ENCODE results near the gene MSMP. TPM values are rescaled to one million over a fixed set of nuclear protein-coding genes. Genes with fewer than 3 reads are reported as not detected.

The MSMP gene
- total and polyA plus RNA-seq, 9 of the 15 experiments (the other 6 are each of a cell fraction or from before 2014, with no cell fraction given), result 0.60 TPM; not detected in 8

DNA sequence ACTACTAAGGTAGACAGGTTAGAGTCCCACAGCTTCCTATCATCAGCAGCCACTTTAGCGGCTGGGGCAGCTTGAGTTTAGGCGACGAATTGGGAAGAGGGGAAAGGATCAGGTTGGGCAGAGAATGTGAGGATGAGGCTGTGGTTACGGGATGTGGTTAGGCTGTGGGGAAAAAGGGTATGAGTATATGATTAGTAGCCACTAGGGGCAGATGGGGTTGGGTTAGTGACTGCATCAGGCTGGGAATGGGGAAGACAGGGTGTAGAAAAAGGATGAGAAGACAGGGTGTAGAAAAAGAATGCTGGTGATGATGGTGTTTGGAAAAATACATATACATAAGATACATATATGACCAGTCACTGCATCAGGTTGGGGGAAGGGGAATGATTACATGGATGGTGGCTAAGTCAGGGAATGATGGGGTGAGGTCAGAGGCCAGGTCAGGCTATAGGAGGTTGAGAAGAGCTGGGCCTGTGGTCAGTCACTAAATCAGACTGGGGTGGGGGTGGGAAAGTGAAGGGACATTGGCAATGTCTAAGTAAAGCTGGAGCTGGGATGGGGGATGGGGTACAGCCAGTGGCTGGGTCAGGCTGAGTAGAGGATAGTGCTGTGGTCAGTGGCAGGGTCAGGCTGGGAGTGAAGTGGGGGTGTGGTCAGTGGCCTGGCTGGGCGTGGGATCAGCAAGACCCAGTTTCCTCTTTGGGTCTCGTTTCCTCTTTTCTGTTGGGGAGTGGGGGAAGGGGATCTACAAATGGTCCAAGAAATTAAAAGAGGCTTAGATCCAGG, 24.2 kb downstream of the MSMP start (continued):
- TF ChIP-seq SIX5 (IDR thresholded peaks at IDR 0.05; ENCODE audit: borderline replicate concordance in 1 of 2, insufficient read depth in 1 of 2, low read depth in 1 of 2, low read length in 2 of 2) (no peak), MAFG (tag; conservative IDR thresholded peaks at IDR 0.05) (0 out of 2 replicates have a peak, but pooled peaks have one; percentile 6), SMARCA4 (IDR thresholded peaks at IDR 0.05) (peak; percentile 39; the same call in 1 of the 2 replicates), SMARCE1 (IDR thresholded peaks at IDR 0.05) (peak; percentile 34; the same call in 1 of the 2 replicates), TAF1 (IDR thresholded peaks at IDR 0.05; ENCODE audit: control insufficient read depth, extremely low read depth, insufficient read depth, low read length, severe bottlenecking) (peak; percentile 5), ARNT (IDR thresholded peaks at IDR 0.05) (no peak; a peak in 1 of 4 replicates), ZNF239 (CRISPR knock-in tag; IDR thresholded peaks at IDR 0.05) (no peak), CBFB (CRISPR knock-in tag; IDR thresholded peaks at IDR 0.05) (0 out of 2 replicates have a peak, but pooled peaks have one; percentile 30), TAF9B (IDR thresholded peaks at IDR 0.05; ENCODE audit: partially characterized antibody) (peak; percentile 11), RHOXF2B (CRISPR knock-in tag; conservative IDR thresholded peaks at IDR 0.05) (no peak), HMG20B (CRISPR knock-in tag; IDR thresholded peaks at IDR 0.05) (no peak), ZFP1 (CRISPR knock-in tag; IDR thresholded peaks at IDR 0.05) (no peak), TRIM24 (IDR thresholded peaks at IDR 0.05) (0 out of 4 replicates have a peak, but pooled peaks have one; percentile 11 to 20), CREM (IDR thresholded peaks at IDR 0.05; ENCODE audit: low read depth) (peak; percentile 54), SP1 (CRISPR knock-in tag; IDR thresholded peaks at IDR 0.05) (0 out of 2 replicates have a peak, but pooled peaks have one; percentile 27), CBFA2T3 (IDR thresholded peaks at IDR 0.05) (peak; percentile 44; the same call in 1 of the 2 replicates), ZC3H4 (CRISPR knock-in tag; IDR thresholded peaks at IDR 0.05; ENCODE audit: borderline replicate concordance) (no peak), ZC3H11A (IDR thresholded peaks at IDR 0.05; ENCODE audit: low read depth, low read length) (no peak), GABPA (tag; conservative IDR thresholded peaks at IDR 0.05; ENCODE audit: low read depth) (no peak), RNF2 (IDR thresholded peaks at IDR 0.05) (peak; percentile 42; the same call in 1 of the 2 replicates), BHLHE40 (IDR thresholded peaks at IDR 0.05; ENCODE audit: low read length) (no peak), MCM5 (IDR thresholded peaks at IDR 0.05; ENCODE audit: low read depth) (no peak), NR2C1 (IDR thresholded peaks at IDR 0.05) (peak; percentile 41; the same call in 1 of the 2 replicates), NR2C1 (tag; IDR thresholded peaks at IDR 0.05) (peak; percentile 52), ZNF354B (CRISPR knock-in tag; IDR thresholded peaks at IDR 0.05) (no peak), CC2D1A (IDR thresholded peaks at IDR 0.05) (no peak), SMAD1 (IDR thresholded peaks at IDR 0.05; ENCODE audit: low read depth, low read length, partially characterized antibody) (no peak)
- TF ChIP-seq, protein P1, sequence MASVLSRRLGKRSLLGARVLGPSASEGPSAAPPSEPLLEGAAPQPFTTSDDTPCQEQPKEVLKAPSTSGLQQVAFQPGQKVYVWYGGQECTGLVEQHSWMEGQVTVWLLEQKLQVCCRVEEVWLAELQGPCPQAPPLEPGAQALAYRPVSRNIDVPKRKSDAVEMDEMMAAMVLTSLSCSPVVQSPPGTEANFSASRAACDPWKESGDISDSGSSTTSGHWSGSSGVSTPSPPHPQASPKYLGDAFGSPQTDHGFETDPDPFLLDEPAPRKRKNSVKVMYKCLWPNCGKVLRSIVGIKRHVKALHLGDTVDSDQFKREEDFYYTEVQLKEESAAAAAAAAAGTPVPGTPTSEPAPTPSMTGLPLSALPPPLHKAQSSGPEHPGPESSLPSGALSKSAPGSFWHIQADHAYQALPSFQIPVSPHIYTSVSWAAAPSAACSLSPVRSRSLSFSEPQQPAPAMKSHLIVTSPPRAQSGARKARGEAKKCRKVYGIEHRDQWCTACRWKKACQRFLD (CRISPR knock-in tag; IDR thresholded peaks at IDR 0.05), result peak; percentile 64; the same call in 1 of the 2 replicates
- TF ChIP-seq, protein P2, sequence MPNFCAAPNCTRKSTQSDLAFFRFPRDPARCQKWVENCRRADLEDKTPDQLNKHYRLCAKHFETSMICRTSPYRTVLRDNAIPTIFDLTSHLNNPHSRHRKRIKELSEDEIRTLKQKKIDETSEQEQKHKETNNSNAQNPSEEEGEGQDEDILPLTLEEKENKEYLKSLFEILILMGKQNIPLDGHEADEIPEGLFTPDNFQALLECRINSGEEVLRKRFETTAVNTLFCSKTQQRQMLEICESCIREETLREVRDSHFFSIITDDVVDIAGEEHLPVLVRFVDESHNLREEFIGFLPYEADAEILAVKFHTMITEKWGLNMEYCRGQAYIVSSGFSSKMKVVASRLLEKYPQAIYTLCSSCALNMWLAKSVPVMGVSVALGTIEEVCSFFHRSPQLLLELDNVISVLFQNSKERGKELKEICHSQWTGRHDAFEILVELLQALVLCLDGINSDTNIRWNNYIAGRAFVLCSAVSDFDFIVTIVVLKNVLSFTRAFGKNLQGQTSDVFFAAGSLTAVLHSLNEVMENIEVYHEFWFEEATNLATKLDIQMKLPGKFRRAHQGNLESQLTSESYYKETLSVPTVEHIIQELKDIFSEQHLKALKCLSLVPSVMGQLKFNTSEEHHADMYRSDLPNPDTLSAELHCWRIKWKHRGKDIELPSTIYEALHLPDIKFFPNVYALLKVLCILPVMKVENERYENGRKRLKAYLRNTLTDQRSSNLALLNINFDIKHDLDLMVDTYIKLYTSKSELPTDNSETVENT (CRISPR knock-in tag; IDR thresholded peaks at IDR 0.05), result no peak

Measured in K562 (cell line).